Measurements from ENCODE around the gene MLN. TPM values are rescaled to one million over a fixed set of nuclear protein-coding genes. Genes with fewer than 3 reads are reported as not detected.

The MLN gene
- total RNA-seq, 1 experiment from 2014 or later = not detected

DNA sequence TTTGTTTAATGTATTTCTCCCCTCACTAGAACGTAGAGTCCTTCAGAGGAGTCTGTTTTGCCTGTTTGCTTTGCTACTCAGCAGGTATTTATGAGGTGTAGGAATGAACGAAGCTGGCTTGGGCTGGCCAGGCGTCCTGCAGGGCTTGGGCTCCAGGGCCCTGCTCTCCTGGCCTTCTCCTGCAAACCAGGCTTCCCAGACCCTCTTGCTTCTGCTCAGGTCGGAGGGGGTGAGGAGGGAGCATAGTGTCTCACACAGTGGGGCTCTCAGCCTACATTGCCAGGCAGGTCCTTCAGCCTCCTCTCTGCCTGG lies 24.6 kb upstream of the MLN start:
- Histone ChIP-seq H3K4me2 (ENCODE audit: insufficient read depth, insufficient read length, low read length) (no peak overlapping the region), H3K27me3 (ENCODE audit: insufficient read depth, low read length) (no peaks in the 10 kb centered on the region), H3K4me1 (ENCODE audit: insufficient read depth, low read length) (0 out of 2 replicates have a peak, but pooled peaks cover 4% of the 10 kb centered on the region), H3K4ac (ENCODE audit: low read depth, low read length) (no peak overlapping the region), H2BK120ac (ENCODE audit: low read depth, low read length, poor library complexity, severe bottlenecking) (no peak overlapping the region), H3K56ac (ENCODE audit: insufficient read length, low read depth, low read length) (no peak overlapping the region), H3K79me2 (ENCODE audit: insufficient read depth, low read length) (no peaks in the 10 kb centered on the region), H2AK5ac (ENCODE audit: insufficient read length, low read length) (no peak overlapping the region), H4K8ac (replicated peaks; ENCODE audit: insufficient read length, low read depth, low read length) (no peak overlapping the region), H3K23me2 (ENCODE audit: insufficient read length, low read depth, low read length, poor library complexity, severe bottlenecking) (no peaks in the 10 kb centered on the region), H4K20me1 (ENCODE audit: control insufficient read depth, insufficient read depth, insufficient read length) (no peaks in the 10 kb centered on the region), H3K9me3 (ENCODE audit: control insufficient read depth, low read depth, low read length) (no peaks in the 10 kb centered on the region), H3K14ac (ENCODE audit: insufficient read depth, low read length) (no peak overlapping the region), H3K9ac (ENCODE audit: extremely low read depth, insufficient read length, low read length) (no peak overlapping the region), H3K79me1 (ENCODE audit: insufficient read depth, low read depth, low read length, poor library complexity, severe bottlenecking) (no peaks in the 10 kb centered on the region), H3K18ac (ENCODE audit: insufficient read length, low read depth, low read length) (no peak overlapping the region), H2BK5ac (ENCODE audit: insufficient read length, low read length) (no peak overlapping the region), H2BK12ac (ENCODE audit: insufficient read length, low read depth, low read length) (no peak overlapping the region), H2BK15ac (ENCODE audit: low read depth, low read length) (no peak overlapping the region), H2AFZ (ENCODE audit: low read length) (no peak overlapping the region), H4K91ac (ENCODE audit: insufficient read length, low read depth, low read length) (no peak overlapping the region), H3K23ac (ENCODE audit: insufficient read length, low read depth, low read length) (no peak overlapping the region), H3T11ph (ENCODE audit: low read length) (no peak overlapping the region), H3K27ac (ENCODE audit: insufficient read length, low read depth, low read length) (no peak overlapping the region), H4K5ac (ENCODE audit: insufficient read length, low read depth, low read length) (no peak overlapping the region), H2BK20ac (ENCODE audit: low read depth, low read length, poor library complexity, severe bottlenecking) (no peak overlapping the region)
- TF ChIP-seq, protein P1, sequence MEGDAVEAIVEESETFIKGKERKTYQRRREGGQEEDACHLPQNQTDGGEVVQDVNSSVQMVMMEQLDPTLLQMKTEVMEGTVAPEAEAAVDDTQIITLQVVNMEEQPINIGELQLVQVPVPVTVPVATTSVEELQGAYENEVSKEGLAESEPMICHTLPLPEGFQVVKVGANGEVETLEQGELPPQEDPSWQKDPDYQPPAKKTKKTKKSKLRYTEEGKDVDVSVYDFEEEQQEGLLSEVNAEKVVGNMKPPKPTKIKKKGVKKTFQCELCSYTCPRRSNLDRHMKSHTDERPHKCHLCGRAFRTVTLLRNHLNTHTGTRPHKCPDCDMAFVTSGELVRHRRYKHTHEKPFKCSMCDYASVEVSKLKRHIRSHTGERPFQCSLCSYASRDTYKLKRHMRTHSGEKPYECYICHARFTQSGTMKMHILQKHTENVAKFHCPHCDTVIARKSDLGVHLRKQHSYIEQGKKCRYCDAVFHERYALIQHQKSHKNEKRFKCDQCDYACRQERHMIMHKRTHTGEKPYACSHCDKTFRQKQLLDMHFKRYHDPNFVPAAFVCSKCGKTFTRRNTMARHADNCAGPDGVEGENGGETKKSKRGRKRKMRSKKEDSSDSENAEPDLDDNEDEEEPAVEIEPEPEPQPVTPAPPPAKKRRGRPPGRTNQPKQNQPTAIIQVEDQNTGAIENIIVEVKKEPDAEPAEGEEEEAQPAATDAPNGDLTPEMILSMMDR (conservative IDR thresholded peaks at IDR 0.05) = no peak; the same call in 2 of the 3 replicates
- H3K9me3 Mint-ChIP-seq = peaks cover 4 to 7% of the 10 kb centered on the region in 2 experiments
- DNase-seq = no peak
- peaks cover 59 to 62% of the 10 kb centered on the region in 2 experiments for H3K4me1 Mint-ChIP-seq
- WGBS (ENCODE audit: extremely low coverage, insufficient read length, low lambda C conversion rate) = no CpG with 5 or more reads among the region's 4 CpGs
- H3K36me3 Mint-ChIP-seq (ENCODE audit: insufficient read depth in 1 of 3, low read depth in 3 of 3) = peaks cover 3% of the 10 kb centered on the region in 3 experiments
- H3K27me3 Mint-ChIP-seq (ENCODE audit: low read depth) = peaks cover 14% of the 10 kb centered on the region
- peak overlapping the region in 2 of 3 experiments; percentile 34 to 94; a peak in 3 of 7 replicates for H3K27ac Mint-ChIP-seq
- H3K4me3 Mint-ChIP-seq = peak overlapping the region in 1 of 2 experiments; percentile 64; a peak in 2 of 5 replicates

Measured in H9 (cell line).